GM18867 (cell line): ENCODE results near the gene ZNF630.
A peak's percentile ranks its signal among the peaks of the same experiment; 100 is the strongest.
"Not testable (repeated sequence)": the region's sequence is repeated elsewhere in the genome, so short reads cannot be mapped to it uniquely, and the experiment has no call there.

Experiments used
- ATAC-seq: cut with Tn5 transposase; IDR thresholded peaks from one replicate; pipeline ENCODE4 v1.9.1; 2021; ENCODE audit warnings: mild to moderate bottlenecking, moderate library complexity; ENCODE audit not compliant: unreplicated experiment

ZNF630 gene

DNA sequence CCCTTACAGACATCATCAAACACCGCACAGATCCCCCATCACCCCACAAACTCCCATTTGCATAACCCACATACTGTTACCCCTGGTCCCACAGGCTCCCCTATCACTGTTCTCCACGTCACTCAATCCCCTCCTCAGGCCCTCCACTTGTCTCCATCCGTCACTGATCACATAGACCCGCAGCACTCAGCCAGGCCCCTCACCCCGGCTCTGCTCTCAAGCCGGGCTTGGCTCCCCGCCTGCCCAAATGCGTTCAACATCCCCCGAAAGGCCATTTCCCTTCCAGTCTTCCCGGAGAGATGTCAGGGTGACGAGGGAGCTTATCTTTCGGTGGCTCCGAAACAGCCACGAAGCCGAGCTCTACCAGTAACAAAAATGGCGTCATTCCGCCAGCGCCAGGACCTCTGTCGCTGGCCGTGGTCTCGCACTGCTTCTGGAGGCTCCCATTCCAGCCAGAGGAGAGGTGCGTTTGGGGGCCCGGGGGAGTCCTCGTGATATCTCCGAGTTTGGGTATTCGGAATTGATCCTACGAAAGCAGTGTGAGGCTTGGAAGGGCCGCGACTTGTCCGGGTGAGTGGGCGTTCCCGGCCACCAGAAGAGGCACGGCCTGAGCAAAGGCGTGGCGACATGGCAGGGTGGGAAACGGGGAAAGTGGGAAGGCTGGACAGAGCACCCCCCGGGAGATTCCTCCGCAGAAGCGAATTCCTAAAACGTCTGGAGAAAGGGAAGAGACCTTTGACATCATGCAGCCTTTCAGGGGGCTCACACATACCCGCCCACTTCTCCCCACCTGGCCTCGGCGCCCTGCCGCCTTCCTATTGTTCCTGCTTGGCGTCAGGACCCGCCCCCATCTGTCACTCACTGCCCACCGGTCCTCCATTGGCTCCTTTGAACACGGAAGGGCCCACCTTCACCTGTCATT, at the start of gene ZNF630:
ZNF630 (minus strand) TSS at position 577 of the 922 bp plus-strand sequence. CDS start 4,754 bp downstream, outside the sequence.
- ATAC-seq, result peak; percentile 90

GRCh38 chrX:48107717-48108116, 36.3 kb upstream of the ZNF630 start:
- no peak for ATAC-seq

GRCh38 chrX:48102874-48103374, 31.5 kb upstream of the ZNF630 start:
- no peak for ATAC-seq

DNA sequence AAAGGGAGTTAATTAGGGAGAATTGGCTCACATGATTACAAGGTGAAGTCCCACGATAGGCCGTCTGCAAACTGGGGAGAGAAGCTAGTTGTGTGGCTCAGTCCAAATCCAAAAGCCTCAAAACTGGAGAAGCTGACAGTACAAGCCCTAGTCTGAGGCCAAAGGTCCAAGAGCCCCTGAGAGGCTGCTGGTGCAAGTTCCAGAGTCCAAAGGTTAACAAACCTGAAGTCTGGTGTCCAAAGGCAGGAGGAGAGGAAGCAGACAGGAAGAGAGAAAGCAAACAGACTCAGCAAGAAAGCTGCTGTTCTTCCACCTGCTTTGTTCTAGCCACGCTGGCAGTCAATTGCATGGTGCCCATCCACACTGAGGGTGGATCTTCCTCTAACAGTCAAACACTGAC, 30.0 kb upstream of the ZNF630 start:
- ATAC-seq, result no peak

GRCh38 chrX:48092558-48092957, 21.1 kb upstream of the ZNF630 start:
- ATAC-seq, result not testable (repeated sequence)

GRCh38 chrX:48090123-48090522, 18.7 kb upstream of the ZNF630 start:
- ATAC-seq, result no peak

GRCh38 chrX:48086082-48086481, 14.6 kb upstream of the ZNF630 start:
- no peak for ATAC-seq

DNA sequence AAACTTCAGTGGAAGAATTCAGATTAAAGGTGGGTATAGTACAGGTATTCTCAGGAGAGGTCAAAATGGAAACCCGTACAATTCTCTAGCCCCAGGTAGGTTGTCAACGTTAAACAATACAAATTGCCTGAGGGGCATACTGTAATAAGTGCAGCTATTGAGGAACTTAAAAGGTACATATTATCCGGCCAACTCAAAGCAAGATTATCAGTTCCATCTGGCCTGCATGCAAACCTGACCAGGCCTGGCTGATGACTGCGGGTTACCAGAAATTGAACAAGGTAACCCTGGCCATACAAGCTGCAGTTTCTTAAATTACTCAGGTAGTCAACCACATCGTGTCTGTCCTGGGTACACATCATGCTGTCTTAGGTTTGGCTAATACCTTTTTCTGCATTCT, 12.3 kb upstream of the ZNF630 start:
- ATAC-seq, result no peak

DNA sequence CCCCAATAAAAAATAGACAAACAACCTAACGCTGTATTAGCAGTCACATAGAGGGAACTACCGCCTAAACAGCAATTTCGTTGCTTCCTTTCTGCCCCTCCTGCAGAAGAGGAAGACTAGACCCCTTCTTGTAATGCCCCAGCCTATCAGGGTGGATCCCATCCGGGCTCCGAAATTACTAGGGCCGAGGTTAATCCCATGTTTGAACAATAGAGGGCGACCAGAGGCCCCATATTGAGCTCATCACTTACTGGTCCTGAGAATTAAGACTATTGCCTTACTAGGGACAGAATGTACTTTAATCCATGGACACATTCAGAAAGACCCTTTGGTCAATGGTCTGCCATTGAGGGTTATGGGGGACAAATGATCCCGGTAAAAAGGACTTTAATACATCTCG, 11.8 kb upstream of the ZNF630 start:
- ATAC-seq, result peak; percentile 79

DNA sequence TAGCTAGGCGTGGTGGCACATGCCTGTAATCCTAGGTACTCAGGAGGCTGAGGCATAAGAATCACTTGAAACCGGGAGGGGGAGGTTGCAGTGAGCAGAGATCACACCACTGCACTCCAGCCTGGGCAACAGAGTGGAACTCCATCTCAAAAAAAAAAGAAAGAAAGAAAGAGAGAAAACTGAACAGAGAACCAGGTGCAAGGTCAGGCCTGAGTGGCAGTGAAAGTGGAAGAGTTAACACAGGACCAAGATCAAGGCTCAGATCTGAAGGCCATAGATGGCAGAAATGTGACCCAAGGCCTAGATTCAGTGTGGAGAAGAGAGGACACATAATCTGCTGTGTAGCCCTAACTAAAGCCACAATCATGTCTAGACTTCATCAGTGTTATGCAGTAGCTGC, 4.9 kb upstream of the ZNF630 start:
- peak; percentile 49 for ATAC-seq

- ATAC-seq, result no peak
These were observed 656 bp upstream of the ZNF630 start for GRCh38 chrX:48071986-48072605.

GRCh38 chrX:48068096-48068887, 3.1 kb downstream of the ZNF630 start:
- no peak for ATAC-seq

DNA sequence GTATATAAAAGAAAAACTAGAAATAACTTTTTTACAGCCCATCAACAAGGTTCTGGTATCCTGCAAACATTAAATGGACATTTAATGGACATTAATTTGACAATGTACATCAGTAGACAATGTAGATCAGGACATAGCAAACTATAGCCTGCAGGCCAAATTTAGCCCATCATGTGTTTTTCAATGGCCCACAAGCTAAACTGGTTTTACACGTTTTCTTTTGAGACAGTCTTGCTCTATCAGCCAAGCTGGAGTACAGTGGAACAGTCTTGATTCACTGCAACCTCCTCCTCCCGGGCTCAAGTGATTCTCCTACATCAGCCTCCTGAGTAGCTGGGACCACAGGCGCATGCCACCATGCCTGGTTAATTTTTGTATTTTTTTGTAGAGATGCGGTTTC, 7.2 kb downstream of the ZNF630 start:
- ATAC-seq, result no peak

DNA sequence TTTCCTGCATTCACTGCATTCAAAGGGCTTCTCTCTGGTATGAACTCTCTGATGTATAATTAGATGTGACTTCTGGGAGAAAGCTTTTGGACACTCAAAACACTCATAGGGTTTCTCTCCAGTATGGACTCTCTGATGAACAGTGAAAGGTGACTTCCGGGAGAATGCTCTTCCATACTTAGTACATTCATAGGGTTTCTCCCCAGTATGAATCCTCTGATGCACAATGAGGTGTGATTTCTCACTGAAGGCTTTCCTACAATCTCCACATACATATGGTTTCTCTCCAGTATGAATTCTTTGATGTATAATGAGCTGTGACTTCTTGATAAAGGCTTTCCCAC, 12.2 kb downstream of the ZNF630 start:
- ATAC-seq, result no peak

DNA sequence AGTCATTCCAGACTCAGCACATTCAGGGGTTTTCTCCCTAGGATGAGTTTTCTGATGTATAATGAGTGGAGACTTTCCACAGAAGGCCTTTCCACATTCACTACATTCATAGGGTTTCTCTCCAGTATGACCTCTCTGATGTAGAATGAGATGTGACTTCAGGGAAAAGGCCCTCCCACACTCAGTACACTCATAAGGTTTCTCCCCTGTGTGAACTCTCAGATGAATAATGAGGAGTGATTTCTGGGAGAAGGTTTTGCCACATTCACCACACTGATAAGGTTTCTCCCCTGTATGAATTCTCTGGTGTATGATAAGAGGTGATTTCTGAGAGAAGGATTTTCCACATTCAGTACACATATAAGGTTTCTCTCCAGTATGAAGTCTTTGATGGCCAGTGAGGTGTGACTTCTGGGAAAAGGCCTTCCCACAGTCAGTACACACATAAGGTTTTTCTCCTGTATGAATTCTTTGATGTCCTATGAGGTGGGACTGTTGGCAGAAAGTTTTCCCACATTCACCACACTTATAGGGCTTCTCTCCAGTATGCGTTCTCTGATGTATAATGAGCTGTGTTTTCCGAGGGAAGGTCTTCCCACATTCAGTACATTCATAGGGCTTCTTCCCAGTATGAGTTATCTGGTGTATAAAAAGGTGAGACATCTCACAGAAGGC, 12.7 kb downstream of the ZNF630 start:
- ATAC-seq, result no peak

GRCh38 chrX:48046846-48047245, 24.6 kb downstream of the ZNF630 start:
- ATAC-seq, result no peak

DNA sequence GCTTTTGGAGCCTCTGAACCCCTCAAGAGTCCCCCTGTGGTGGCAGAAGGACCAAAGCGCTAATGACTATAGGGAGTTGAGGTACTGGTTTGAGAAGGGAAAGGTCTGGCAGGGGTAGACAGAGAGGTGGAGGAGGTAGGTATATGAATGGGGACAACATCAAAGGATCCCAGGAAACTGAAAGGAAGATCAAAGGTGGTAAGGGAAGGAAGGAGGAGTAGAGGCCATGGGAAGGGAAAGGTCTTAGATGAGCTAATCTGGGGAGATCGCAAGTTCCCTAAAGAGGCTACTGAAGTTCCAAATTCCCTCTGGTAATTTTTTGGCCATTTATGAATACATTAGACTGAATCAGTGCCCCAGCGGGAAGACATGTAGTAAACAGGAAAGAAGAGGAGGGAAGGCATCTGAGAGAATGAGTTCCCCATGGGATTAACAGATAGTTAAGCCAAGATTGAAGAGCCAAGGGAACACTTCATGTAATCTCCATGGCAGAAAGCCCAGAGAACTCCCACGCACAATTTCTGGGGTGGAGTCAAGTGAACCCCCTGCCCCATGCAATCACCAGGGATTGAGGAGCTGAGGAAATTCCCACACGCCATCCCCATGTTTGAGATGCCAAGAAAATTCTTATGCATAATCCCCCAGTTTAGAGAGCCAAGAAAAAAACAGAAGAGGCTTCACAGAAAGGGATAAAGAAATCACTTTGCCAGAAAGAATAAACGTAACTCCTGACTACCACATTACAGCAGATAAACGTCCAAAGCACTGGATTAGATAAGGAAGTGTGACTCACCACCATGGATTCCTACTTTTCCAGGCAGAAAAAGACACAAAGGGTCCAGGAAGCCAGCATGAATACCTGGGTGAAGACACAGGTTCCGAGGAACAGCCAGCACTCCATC, 25.8 kb downstream of the ZNF630 start:
- no peak for ATAC-seq

DNA sequence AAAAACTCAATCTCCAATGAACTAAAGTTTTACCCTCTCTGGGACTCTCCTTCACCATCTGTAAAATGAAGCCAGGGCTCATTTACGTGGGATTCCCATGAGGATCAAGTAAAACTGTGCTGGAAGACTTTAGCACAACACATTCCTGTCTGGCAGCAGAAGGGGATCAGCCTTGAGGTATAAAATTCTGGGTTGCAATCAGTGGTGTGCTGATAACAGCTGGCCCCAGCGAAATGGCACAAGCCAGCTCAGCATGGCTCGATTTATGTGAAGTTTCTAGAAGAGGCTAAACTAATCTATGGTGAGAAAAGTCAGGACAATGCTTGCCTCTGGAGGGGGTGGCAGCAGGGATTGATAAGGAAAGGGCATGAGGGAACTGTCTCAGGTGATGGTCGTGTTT, 28.4 kb downstream of the ZNF630 start:
- no peak for ATAC-seq

- ATAC-seq, result no peak
These were observed 35.5 kb downstream of the ZNF630 start for GRCh38 chrX:48035891-48036290.
